ENCODE results near the gene TCF3.

DNA sequence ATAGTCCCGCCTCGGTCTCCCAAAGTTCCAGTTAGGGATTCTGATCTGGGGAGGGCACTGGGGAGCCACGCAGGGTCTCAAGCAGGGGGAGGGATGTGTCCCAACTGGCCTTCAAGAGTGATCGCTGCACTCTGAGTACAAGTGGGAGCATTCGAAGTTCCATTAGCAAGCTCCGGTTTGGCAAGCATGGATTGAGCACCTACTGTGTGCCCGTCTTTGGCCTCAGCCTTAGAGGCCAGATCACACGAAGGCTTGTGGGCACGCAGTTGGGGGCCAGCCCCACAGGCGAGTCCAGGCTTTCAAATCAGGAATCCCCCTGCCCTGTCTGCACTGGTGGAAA lies 32.1 kb upstream of the TCF3 start:
- TF ChIP-seq, protein P1, sequence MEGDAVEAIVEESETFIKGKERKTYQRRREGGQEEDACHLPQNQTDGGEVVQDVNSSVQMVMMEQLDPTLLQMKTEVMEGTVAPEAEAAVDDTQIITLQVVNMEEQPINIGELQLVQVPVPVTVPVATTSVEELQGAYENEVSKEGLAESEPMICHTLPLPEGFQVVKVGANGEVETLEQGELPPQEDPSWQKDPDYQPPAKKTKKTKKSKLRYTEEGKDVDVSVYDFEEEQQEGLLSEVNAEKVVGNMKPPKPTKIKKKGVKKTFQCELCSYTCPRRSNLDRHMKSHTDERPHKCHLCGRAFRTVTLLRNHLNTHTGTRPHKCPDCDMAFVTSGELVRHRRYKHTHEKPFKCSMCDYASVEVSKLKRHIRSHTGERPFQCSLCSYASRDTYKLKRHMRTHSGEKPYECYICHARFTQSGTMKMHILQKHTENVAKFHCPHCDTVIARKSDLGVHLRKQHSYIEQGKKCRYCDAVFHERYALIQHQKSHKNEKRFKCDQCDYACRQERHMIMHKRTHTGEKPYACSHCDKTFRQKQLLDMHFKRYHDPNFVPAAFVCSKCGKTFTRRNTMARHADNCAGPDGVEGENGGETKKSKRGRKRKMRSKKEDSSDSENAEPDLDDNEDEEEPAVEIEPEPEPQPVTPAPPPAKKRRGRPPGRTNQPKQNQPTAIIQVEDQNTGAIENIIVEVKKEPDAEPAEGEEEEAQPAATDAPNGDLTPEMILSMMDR (conservative IDR thresholded peaks at IDR 0.05; ENCODE audit: low read length): no peak
- no peak for TF ChIP-seq EZH2phosphoT487 (IDR thresholded peaks at IDR 0.05; ENCODE audit: borderline replicate concordance, low read depth, low read length)
